Activated CD8-positive, alpha-beta T cell treated with anti-CD3 and anti-CD28 coated beads for 36 hours (primary cell): ENCODE results near the gene FGF19. TPM values are rescaled to one million over a fixed set of nuclear protein-coding genes. Genes with fewer than 3 reads are reported as not detected.

Experiments
- ATAC-seq: fragments of 200-7000 bp; cut with Tn5 transposase; one replicate; pipeline ENCODE4 v1.10.0; 2021; ENCODE audit warnings: mild to moderate bottlenecking, moderate library complexity
- CTCF ChIA-PET: fragments of 350-600 bp; sonication (Branson Sonifier 250); formaldehyde crosslinking; loops from one replicate; lab custom pipeline; 2021; ENCODE audit warnings: antibody characterized with exemption; lab: Charles Lee
- POLR2A ChIA-PET: fragments of 350-600 bp; sonication (Branson Sonifier 250); formaldehyde crosslinking; loops from one replicate; lab custom pipeline; 2021; ENCODE audit warnings: antibody characterized with exemption; lab: Charles Lee
- DNase-seq: peaks from one replicate; pipeline ENCODE4 v3.0.0-alpha.2; 2020
- H3K27ac Mint-ChIP-seq: one replicate; pipeline ENCODE4 v1.8.0; 2021; ENCODE audit warnings: mild to moderate bottlenecking, mixed read lengths
- H3K27me3 Mint-ChIP-seq: one replicate; pipeline ENCODE4 v1.8.0; 2021; ENCODE audit warnings: mixed read lengths
- H3K36me3 Mint-ChIP-seq: one replicate; pipeline ENCODE4 v1.8.0; 2021; ENCODE audit warnings: low read depth, mixed read lengths
- H3K4me1 Mint-ChIP-seq: one replicate; pipeline ENCODE4 v1.8.0; 2021; ENCODE audit warnings: low read depth, mixed read lengths
- H3K4me3 Mint-ChIP-seq: one replicate; pipeline ENCODE4 v1.8.0; 2021; ENCODE audit warnings: mild to moderate bottlenecking, moderate library complexity, mixed read lengths
- H3K9me3 Mint-ChIP-seq: one replicate; pipeline ENCODE4 v1.8.0; 2021; ENCODE audit warnings: mixed read lengths
- intact Hi-C: fragments of 100-400 bp; cut with micrococcal nuclease; formaldehyde crosslinking; loops from one replicate; pipeline ENCODE4 v1.10.0; 2022
- total RNA-seq, 2 experiments: library from RNA; stranded (reverse); gene quantifications; one replicate each; pipeline ENCODE4 v1.2.3, GENCODE V29; 2021
- TF ChIP-seq, protein P1 (sequence below): fragments of 200-600 bp; IDR thresholded peaks from one replicate; pipeline ENCODE4 v1.8.0; 2022; ENCODE audit warnings: antibody characterized with exemption, mild to moderate bottlenecking

Gene FGF19
- total RNA-seq, 2 experiments from 2014 or later, result not detected

DNA sequence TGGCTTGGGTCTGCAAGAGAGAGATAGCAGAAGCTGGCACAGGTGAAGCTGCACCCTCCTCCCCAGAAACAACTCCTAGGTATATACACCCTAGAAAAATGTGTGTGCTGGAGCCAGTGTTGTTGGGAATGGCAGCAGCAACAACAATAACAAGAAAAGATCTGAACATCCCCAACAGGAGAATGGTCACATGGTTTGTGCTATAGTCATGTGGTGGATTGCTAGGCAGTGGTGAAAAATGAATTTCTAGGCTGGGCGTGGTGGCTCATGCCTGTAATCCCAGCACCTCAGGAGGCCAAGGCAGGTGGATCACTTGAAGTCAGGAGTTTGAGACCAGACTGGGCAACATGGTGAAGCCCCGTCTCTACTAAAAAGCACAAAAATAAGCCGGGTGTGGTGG is 31.0 kb upstream of the FGF19 start:
- ATAC-seq (no peak), DNase-seq (no peak)
- peaks cover 14% of the 10 kb centered on the region for H3K9me3 Mint-ChIP-seq
- CTCF ChIA-PET, result no interaction called here
- H3K27ac Mint-ChIP-seq, result no peak overlapping the region
- H3K4me3 Mint-ChIP-seq, result no peak overlapping the region
- TF ChIP-seq, protein P1, sequence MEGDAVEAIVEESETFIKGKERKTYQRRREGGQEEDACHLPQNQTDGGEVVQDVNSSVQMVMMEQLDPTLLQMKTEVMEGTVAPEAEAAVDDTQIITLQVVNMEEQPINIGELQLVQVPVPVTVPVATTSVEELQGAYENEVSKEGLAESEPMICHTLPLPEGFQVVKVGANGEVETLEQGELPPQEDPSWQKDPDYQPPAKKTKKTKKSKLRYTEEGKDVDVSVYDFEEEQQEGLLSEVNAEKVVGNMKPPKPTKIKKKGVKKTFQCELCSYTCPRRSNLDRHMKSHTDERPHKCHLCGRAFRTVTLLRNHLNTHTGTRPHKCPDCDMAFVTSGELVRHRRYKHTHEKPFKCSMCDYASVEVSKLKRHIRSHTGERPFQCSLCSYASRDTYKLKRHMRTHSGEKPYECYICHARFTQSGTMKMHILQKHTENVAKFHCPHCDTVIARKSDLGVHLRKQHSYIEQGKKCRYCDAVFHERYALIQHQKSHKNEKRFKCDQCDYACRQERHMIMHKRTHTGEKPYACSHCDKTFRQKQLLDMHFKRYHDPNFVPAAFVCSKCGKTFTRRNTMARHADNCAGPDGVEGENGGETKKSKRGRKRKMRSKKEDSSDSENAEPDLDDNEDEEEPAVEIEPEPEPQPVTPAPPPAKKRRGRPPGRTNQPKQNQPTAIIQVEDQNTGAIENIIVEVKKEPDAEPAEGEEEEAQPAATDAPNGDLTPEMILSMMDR, result no peak
- H3K4me1 Mint-ChIP-seq, result no peaks in the 10 kb centered on the region
- intact Hi-C loops, result no loop called here
- H3K27me3 Mint-ChIP-seq, result peaks cover 15% of the 10 kb centered on the region
- POLR2A ChIA-PET, result no interaction called here
- H3K36me3 Mint-ChIP-seq, result peaks cover 3% of the 10 kb centered on the region

DNA sequence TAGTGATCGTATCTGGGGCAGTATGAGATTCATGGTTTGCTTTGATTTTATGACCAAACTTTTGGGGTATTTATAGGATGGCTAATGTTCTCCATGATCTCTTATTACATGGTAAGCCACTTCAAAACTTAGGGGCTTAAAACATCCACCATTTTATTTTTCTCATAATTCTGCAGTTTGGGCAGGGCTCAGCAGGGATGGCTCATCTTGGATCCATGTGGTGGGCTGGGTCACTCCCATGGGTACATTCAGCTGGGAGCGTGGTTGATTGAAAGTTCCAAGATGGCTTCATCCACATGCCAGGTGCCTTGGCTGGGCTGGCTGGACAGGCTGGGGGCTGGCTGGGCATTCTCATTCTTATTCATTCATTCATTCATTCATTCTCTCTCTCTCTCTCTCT is 30.5 kb upstream of the FGF19 start:
- intact Hi-C loops, result no loop called here
- peaks cover 3% of the 10 kb centered on the region for H3K36me3 Mint-ChIP-seq
- CTCF ChIA-PET, result no interaction called here
- peaks cover 12% of the 10 kb centered on the region for H3K9me3 Mint-ChIP-seq
- no peak overlapping the region for H3K27ac Mint-ChIP-seq
- no peak overlapping the region for H3K4me3 Mint-ChIP-seq
- POLR2A ChIA-PET, result no interaction called here
- peaks cover 15% of the 10 kb centered on the region for H3K27me3 Mint-ChIP-seq
- TF ChIP-seq, protein P1, result no peak
- H3K4me1 Mint-ChIP-seq, result no peaks in the 10 kb centered on the region
- ATAC-seq (no peak), DNase-seq (no peak)

DNA sequence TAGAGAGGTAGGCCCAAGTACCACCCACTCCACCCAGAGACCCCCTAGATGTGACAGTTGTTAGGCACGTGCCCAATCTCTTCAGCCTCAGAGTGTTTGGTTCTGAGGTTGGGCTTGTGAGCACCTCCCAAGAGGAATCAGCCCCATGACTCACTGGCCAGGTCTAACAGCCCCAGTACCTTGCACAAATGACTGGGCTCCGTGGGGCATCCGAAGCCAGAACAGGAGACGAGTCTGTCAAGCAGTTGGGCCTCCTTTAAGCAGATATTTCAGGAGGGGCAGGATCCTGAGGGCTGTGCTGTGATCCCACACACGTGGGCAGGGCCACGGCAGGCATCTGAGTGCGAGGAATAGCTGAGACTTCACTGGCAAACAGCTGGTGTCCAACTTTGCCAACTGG is 29.1 kb upstream of the FGF19 start:
- H3K4me1 Mint-ChIP-seq, result no peaks in the 10 kb centered on the region
- no peak overlapping the region for H3K27ac Mint-ChIP-seq
- TF ChIP-seq, protein P1, result no peak
- intact Hi-C loops, result no loop called here
- DNase-seq, result no peak
- peaks cover 3% of the 10 kb centered on the region for H3K36me3 Mint-ChIP-seq
- peaks cover 19% of the 10 kb centered on the region for H3K27me3 Mint-ChIP-seq
- H3K9me3 Mint-ChIP-seq, result peaks cover 8% of the 10 kb centered on the region
- H3K4me3 Mint-ChIP-seq, result no peak overlapping the region
- CTCF ChIA-PET, result no interaction called here
- ATAC-seq, result no peak
- POLR2A ChIA-PET, result no interaction called here

DNA sequence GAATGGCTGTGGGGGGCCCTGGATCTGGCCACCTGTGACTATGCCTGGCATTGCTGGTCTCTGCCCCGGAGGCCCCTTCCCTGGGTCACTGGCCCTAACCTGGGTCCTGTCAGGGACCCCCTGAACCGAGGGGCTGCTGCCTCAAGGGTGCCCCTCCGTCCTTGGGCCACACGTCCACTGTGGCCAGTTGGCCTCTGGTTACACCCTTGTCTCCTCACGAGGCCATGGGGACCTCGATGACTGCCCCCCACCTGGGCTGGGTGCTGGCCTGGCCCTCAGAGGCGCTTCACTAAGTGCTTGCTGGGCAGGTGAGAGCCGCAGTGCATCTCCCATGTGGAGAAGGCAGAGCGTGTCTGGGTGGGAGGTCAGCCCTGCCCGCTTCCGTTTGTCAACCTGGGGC is 27.3 kb upstream of the FGF19 start:
- ATAC-seq (no peak), DNase-seq (no peak)
- Mint-ChIP-seq H3K4me1 (no peaks in the 10 kb centered on the region), H3K9me3 (peaks cover 8% of the 10 kb centered on the region), H3K36me3 (peaks cover 3% of the 10 kb centered on the region), H3K27me3 (peaks cover 28% of the 10 kb centered on the region), H3K4me3 (no peak overlapping the region), H3K27ac (no peak overlapping the region)
- TF ChIP-seq, protein P1, result no peak
- POLR2A ChIA-PET, result no interaction called here
- intact Hi-C loops, result no loop called here
- CTCF ChIA-PET, result no interaction called here

DNA sequence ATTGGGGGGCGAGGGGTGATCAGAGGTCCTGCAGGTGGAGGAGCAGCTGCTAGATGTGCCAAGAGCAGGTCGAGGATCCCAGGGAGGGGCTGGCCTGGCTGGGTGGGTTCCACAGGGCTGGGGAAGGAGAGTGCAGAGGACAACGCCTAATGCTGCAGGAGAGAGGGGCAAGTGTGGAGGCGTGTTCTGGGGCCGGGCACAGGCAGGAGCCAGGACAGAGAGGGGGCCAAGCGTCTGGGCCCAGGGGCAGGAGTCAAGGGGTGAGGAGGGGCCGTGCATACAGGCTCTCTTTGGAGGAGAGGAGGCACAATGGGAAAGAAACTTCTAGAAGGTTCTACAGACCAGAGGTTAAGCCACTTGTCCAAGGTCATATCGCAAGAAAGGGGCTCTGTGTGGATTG is 26.7 kb upstream of the FGF19 start:
- Mint-ChIP-seq H3K9me3 (peaks cover 8% of the 10 kb centered on the region), H3K36me3 (peaks cover 3% of the 10 kb centered on the region), H3K27ac (no peak overlapping the region), H3K4me1 (no peaks in the 10 kb centered on the region), H3K27me3 (peaks cover 34% of the 10 kb centered on the region), H3K4me3 (no peak overlapping the region)
- intact Hi-C loops, result no loop called here
- POLR2A ChIA-PET, result no interaction called here
- CTCF ChIA-PET, result no interaction called here
- TF ChIP-seq, protein P1, result no peak
- DNase-seq (no peak), ATAC-seq (no peak)
